Keratinocyte (primary cell): ENCODE results near the gene RERE. TPM values are rescaled to one million over a fixed set of nuclear protein-coding genes. Genes with fewer than 3 reads are reported as not detected.

Experiments used
- DNase-seq: peaks from one replicate; pipeline ENCODE4 v3.0.0-alpha.2; 2011; ENCODE audit warnings: low read depth, missing footprints, low spot score
- FAIRE-seq: peaks from 2 replicates; lab custom pipeline; 2011; peaks lifted over from hg19 to GRCh38; lab: Jason Lieb, UNC
- H2AFZ ChIP-seq: 2 replicates; pipeline ENCODE4 v1.6.0; 2012; ENCODE audit warnings: low read length, control low read depth, inconsistent platforms; ENCODE audit not compliant: control insufficient read depth
- H3K27ac ChIP-seq: 2 replicates; pipeline ENCODE4 v1.5.1; 2011; ENCODE audit warnings: low read length; ENCODE audit not compliant: control insufficient read depth, insufficient read depth
- H3K27me3 ChIP-seq: 3 replicates; pipeline ENCODE4 v1.6.0; 2011; ENCODE audit warnings: low read length; ENCODE audit not compliant: control insufficient read depth, insufficient read depth; ENCODE audit errors: extremely low read depth
- H3K36me3 ChIP-seq, 2 experiments: 2 replicates in 1 of 2; 3 replicates in 1 of 2; pipeline ENCODE4 v1.5.1; 2011; ENCODE audit warnings: low read length in 2 of 2, mild to moderate bottlenecking in 1 of 2; ENCODE audit not compliant: control insufficient read depth in 2 of 2, insufficient read depth in 2 of 2; ENCODE audit errors: extremely low read depth in 1 of 2
- H3K4me1 ChIP-seq: 3 replicates; pipeline ENCODE4 v1.5.1; 2011; ENCODE audit warnings: low read length; ENCODE audit not compliant: control insufficient read depth, insufficient read depth; ENCODE audit errors: extremely low read depth
- H3K4me2 ChIP-seq: 3 replicates; pipeline ENCODE4 v1.6.0; 2011; ENCODE audit warnings: low read depth, low read length; ENCODE audit not compliant: control insufficient read depth, insufficient read depth; ENCODE audit errors: extremely low read depth
- H3K4me3 ChIP-seq, 3 experiments: fragments of 200-600 bp in 1 of 3; sonication (generic) in 1 of 3; 2 replicates in 2 of 3; 3 replicates in 1 of 3; pipeline ENCODE4 v1.5.1; 2011 to 2016; ENCODE audit warnings: low read length in 3 of 3, mild to moderate bottlenecking in 3 of 3, control low read depth in 2 of 3, inconsistent platforms in 1 of 3, low read depth in 1 of 3, mixed read lengths in 1 of 3, mixed run types in 1 of 3, moderate library complexity in 1 of 3; ENCODE audit not compliant: control insufficient read depth in 2 of 3, insufficient read depth in 2 of 3; ENCODE audit errors: extremely low read depth in 1 of 3
- H3K79me2 ChIP-seq: 2 replicates; pipeline ENCODE4 v1.6.0; 2012; ENCODE audit warnings: low read length; ENCODE audit not compliant: control insufficient read depth, insufficient read depth
- H3K9ac ChIP-seq: 3 replicates; pipeline ENCODE4 v1.6.0; 2011; ENCODE audit warnings: low read length; ENCODE audit not compliant: control insufficient read depth, insufficient read depth; ENCODE audit errors: extremely low read depth
- H3K9me1 ChIP-seq: 3 replicates; pipeline ENCODE4 v1.6.0; 2011; ENCODE audit warnings: low read length; ENCODE audit not compliant: control insufficient read depth, insufficient read depth; ENCODE audit errors: extremely low read depth
- H3K9me3 ChIP-seq: 2 replicates; pipeline ENCODE4 v1.5.1; 2012; ENCODE audit warnings: low read depth, low read length; ENCODE audit not compliant: control insufficient read depth
- H4K20me1 ChIP-seq: 3 replicates; pipeline ENCODE4 v1.6.0; 2011; ENCODE audit warnings: low read length; ENCODE audit not compliant: control insufficient read depth, insufficient read depth; ENCODE audit errors: extremely low read depth
- EZH2 ChIP-seq: IDR thresholded peaks from one replicate; pipeline ENCODE4 v1.6.1; 2012; ENCODE audit warnings: inconsistent platforms, mild to moderate bottlenecking, low read length, moderate library complexity
- dilution Hi-C: fragments of 300-500 bp; cut with MboI; formaldehyde crosslinking; loops from one replicate; pipeline ENCODE4 v1.7.0; 2020; ENCODE audit warnings: low sequenced_read_pairs; ENCODE audit not compliant: extremely low pct_ligation_motif_present
- polyA plus RNA-seq, 5 experiments: library from polyadenylated mRNA; depleted of rRNA in 3 of 5; stranded (reverse) in 3 of 5; stranded (forward) in 1 of 5; unstranded in 1 of 5; fragments of >200 nt; gene quantifications; 1 replicate in 1 of 5; 2 replicates in 3 of 5; 3 replicates in 1 of 5; pipeline versions ENCODE4 v1.2.1 to v1.2.3, GENCODE V29; 2011 to 2012; ENCODE audit warnings: missing spikeins in 2 of 5, low read depth in 1 of 5, low replicate concordance in 1 of 5
- TF ChIP-seq, protein P1 (sequence below), 3 experiments: IDR thresholded peaks in 1 of 3; conservative IDR thresholded peaks in 1 of 3; optimal IDR thresholded peaks in 1 of 3; 2 replicates in 2 of 3; 3 replicates in 1 of 3; pipeline versions ENCODE3 to v1.5.1; 2011; ENCODE audit warnings: low read length in 3 of 3, mild to moderate bottlenecking in 3 of 3, moderate library complexity in 2 of 3, control low read depth in 1 of 3, inconsistent platforms in 1 of 3; ENCODE audit not compliant: insufficient read depth in 2 of 3; ENCODE audit errors: extremely low read depth in 1 of 3

The RERE gene
- polyA plus RNA-seq, 1 donor (not counting 4 experiments of a cell fraction or from before 2014, with no cell fraction given): 3.8 TPM

DNA sequence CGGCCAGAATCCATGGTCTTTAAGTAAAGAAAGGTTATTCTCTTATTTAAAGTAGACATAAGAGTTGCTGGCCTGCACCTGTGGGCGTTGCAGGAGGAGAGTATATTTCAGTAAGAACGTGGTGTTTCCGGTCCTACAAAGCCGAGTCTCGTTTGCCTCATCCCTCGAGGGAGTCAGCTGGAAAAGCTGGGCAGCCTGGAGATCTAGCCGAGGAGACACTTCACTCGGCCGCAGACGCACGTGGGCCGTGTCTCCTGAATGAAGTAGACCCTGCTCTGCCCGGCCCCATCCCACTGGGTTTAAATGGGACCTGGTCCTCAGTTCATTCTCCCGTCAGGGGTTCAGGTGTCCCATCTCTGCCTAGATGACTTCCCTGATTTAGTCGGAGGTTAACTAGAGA lies 484.6 kb downstream of the RERE start:
- no peaks in the 10 kb centered on the region for H3K4me1 ChIP-seq

DNA sequence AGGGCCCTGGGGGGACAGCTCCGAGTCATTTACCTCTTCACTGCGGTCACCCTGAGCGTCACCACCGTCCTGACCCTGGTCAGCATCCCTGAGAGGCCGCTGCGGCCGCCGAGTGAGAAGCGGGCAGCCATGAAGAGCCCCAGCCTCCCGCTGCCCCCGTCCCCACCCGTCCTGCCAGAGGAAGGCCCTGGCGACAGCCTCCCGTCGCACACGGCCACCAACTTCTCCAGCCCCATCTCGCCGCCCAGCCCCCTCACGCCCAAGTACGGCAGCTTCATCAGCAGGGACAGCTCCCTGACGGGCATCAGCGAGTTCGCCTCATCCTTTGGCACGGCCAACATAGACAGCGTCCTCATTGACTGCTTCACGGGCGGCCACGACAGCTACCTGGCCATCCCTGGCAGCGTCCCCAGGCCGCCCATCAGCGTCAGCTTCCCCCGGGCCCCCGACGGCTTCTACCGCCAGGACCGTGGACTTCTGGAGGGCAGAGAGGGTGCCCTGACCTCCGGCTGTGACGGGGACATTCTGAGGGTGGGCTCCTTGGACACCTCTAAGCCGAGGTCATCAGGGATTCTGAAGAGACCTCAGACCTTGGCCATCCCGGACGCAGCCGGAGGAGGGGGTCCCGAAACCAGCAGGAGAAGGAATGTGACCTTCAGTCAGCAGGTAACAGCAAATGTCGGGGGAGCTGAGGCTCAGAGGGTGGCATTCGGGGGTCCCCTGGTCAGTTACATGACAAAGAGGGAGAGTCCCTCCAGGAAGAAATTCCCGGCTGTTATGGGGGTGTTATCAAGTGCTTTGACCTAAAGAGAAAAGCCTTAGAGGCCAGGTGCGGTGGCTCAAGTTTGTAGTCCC lies 486.9 kb downstream of the RERE start:
- no peaks in the 10 kb centered on the region for H3K9me3 ChIP-seq

More for the DNA sequence above, 484.6 kb downstream of the RERE start:
- H3K27ac ChIP-seq: no peak overlapping the region
- H4K20me1 ChIP-seq: no peaks in the 10 kb centered on the region
- H2AFZ ChIP-seq: no peak overlapping the region
- H3K9ac ChIP-seq: no peak overlapping the region
- H3K9me3 ChIP-seq: no peaks in the 10 kb centered on the region
- no peaks in the 10 kb centered on the region for H3K9me1 ChIP-seq
- no peaks in the 10 kb centered on the region for H3K36me3 ChIP-seq
- H3K4me2 ChIP-seq: no peak overlapping the region
- TF ChIP-seq, protein P1, sequence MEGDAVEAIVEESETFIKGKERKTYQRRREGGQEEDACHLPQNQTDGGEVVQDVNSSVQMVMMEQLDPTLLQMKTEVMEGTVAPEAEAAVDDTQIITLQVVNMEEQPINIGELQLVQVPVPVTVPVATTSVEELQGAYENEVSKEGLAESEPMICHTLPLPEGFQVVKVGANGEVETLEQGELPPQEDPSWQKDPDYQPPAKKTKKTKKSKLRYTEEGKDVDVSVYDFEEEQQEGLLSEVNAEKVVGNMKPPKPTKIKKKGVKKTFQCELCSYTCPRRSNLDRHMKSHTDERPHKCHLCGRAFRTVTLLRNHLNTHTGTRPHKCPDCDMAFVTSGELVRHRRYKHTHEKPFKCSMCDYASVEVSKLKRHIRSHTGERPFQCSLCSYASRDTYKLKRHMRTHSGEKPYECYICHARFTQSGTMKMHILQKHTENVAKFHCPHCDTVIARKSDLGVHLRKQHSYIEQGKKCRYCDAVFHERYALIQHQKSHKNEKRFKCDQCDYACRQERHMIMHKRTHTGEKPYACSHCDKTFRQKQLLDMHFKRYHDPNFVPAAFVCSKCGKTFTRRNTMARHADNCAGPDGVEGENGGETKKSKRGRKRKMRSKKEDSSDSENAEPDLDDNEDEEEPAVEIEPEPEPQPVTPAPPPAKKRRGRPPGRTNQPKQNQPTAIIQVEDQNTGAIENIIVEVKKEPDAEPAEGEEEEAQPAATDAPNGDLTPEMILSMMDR (optimal IDR thresholded peaks at IDR 0.05 in 1 of 3, IDR thresholded peaks at IDR 0.05 in 1 of 3, conservative IDR thresholded peaks at IDR 0.05 in 1 of 3; ENCODE audit: extremely low read depth in 1 of 3, insufficient read depth in 2 of 3, low read length in 3 of 3): no peak
- no peak for TF ChIP-seq EZH2
- no peaks in the 10 kb centered on the region for H3K27me3 ChIP-seq
- H3K79me2 ChIP-seq: no peaks in the 10 kb centered on the region
- dilution Hi-C loops: no loop called here
- H3K4me3 ChIP-seq: no peak overlapping the region
- FAIRE-seq (no peak), DNase-seq (no peak)

More for the DNA sequence above, 486.9 kb downstream of the RERE start:
- TF ChIP-seq, protein P1 (optimal IDR thresholded peaks at IDR 0.05 in 1 of 3, IDR thresholded peaks at IDR 0.05 in 1 of 3, conservative IDR thresholded peaks at IDR 0.05 in 1 of 3; ENCODE audit: extremely low read depth in 1 of 3, insufficient read depth in 2 of 3, low read length in 3 of 3): no peak
- TF ChIP-seq EZH2: no peak
- H3K36me3 ChIP-seq: no peaks in the 10 kb centered on the region
- H2AFZ ChIP-seq: no peak overlapping the region
- H3K9me1 ChIP-seq: no peaks in the 10 kb centered on the region
- no peak for FAIRE-seq
- H3K4me1 ChIP-seq: no peaks in the 10 kb centered on the region
- no peak overlapping the region for H3K4me3 ChIP-seq
- H3K9ac ChIP-seq: no peak overlapping the region
- no peak for DNase-seq
- no peaks in the 10 kb centered on the region for H3K79me2 ChIP-seq
- no peak overlapping the region for H3K27ac ChIP-seq
- H3K4me2 ChIP-seq: no peak overlapping the region
- no peaks in the 10 kb centered on the region for H3K27me3 ChIP-seq
- H4K20me1 ChIP-seq: no peaks in the 10 kb centered on the region
- dilution Hi-C loops: no loop called here
